GM21737 (cell line): Measurements from ENCODE around the gene IL31.

Source experiments
- ATAC-seq: cut with Tn5 transposase; IDR thresholded peaks from one replicate; pipeline ENCODE4 v1.9.1; 2021; ENCODE audit warnings: mild to moderate bottlenecking, moderate library complexity; ENCODE audit not compliant: unreplicated experiment

Gene IL31

DNA sequence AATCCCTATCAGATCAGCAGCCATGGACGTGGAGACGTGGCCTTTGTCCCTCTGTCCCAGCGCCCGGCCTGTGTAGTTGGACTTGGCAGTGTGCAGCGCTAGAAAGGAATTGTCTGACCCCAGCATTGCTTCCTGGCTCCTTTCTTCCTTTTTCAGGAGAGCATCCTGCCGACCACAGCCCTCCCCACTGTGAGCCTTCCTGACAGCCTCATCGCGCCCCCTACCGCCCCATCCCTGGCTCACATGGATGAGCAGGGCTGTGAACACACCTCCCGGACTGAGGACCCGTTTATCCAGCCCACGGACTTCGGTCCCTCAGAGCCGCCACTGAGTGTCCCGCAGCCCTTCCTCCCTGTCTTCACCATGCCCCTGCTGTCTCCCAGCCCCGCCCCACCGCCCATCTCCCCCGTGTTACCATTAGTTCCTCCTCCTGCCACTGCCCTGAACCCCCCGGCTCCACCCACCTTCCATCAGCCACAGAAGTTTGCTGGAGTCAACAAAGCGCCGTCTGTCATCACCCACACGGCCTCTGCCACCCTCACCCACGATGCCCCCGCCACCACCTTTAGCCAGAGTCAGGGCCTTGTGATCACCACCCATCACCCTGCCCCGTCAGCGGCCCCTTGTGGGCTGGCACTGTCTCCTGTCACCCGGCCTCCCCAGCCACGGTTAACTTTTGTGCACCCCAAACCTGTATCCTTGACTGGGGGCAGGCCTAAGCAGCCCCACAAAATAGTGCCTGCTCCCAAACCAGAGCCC lies 40.6 kb downstream of the IL31 start:
- no peak for ATAC-seq

DNA sequence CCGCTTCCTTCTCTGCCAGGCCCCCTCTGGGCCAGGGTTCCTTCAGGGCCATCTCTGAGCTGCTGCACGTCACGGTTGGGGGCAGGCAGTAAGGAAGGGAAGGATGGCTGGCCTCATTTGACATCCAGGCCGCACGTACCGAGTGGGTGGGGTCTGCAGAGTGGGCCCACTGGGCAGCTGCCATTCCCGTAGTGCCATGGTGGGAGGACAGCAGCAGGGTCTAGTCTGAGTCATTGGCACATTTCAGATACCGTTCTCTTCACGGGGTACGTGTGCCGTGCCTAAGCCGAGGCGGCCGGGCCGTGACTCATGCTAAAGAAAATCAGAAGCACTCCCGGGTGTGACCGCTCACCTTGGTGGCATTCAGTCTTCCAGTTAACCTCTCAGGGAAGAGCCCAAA lies 43.9 kb downstream of the IL31 start:
- no peak for ATAC-seq

- ATAC-seq, result no peak
These were observed 44.9 kb downstream of the IL31 start for GRCh38 chr12:122129131-122129530.

- no peak for ATAC-seq
These were observed 45.5 kb downstream of the IL31 start for GRCh38 chr12:122128481-122128880.

GRCh38 chr12:122127839-122128238 lies 46.2 kb downstream of the IL31 start:
- no peak for ATAC-seq

DNA sequence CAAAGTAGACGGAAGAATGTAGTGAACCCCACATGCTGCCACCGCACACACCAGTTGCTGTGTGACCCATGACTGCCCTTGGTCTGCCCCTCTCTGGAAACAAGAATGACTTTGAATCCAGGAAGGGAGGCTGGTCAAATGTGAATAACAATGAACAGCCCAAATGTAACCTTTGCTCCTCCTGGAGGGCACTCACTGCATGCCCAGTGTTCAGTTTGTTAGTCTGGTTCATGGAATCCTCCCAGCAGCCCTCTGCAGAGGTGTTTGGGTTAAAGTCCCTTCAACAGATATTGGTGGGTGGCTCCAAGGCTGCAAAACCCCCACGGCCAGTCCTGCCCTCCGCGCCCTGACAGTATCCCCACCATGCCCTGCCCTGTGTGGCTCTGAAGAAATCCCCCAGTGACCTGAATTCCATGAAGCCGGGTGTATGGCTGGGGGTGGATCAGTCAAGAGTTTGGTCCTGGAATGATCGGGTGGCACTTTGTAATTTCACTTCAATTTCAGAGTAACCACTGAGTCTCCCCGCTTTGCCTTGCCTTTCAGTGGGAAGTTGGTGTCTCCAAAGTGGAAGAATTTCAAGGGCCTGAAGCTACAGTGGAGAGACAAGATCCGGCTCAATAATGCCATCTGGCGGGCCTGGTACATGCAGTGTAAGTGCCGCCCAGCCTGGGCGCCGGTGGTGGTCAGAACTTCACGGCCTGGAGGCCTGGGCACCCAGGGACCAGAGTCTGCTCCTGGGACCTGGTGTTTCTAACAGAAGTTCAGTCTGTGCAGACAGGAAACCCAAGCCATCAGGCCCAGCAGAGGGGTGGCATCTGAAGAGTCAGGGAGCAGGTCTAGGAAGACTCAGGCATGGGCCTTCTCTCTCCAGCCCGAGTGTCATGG lies 47.1 kb downstream of the IL31 start:
- ATAC-seq, result no peak

- ATAC-seq, result no peak
These were observed 47.7 kb downstream of the IL31 start for GRCh38 chr12:122126342-122126635.

DNA sequence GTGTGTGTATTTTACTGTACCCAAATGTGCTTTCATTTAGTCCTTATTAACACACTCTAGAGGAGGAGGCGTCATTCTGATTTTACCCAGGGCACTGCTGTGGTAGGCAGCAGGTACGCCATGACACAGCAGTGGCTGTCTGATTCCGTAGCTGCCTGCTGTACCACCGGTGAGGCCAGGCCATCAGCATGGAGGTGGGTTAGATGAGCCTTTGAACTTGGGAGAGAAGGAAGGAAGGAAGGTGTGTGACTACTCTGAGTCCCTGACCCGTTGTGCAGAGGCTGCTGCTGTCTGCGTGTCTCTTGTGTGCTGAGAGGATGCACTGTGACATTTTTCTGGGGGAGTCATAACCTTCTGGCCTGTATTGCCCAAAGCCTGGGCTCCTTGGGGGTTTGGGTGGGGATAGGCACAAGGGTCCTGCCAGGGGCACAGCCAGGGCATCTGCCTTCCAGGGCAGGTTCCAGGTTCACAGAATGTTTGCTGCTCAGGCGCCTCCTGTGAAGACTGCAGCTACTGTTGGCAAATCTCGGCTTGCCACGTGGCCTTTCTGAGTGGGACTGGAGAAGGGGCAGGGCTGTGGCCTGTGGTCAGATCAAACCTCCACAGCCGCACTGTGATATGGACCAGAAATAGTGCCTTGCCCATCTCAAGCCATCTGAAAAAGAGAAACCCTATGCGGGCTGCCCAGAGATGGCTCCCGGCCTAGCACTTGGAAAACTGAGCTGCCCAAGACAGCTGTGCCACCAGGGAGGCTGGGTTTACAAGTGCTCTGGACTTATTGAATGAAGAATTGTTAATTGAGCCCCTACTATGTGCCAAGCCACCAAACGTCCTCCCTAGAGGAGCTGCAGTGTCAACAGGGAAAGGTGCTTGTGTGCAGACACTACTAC lies 48.3 kb downstream of the IL31 start:
- no peak for ATAC-seq

DNA sequence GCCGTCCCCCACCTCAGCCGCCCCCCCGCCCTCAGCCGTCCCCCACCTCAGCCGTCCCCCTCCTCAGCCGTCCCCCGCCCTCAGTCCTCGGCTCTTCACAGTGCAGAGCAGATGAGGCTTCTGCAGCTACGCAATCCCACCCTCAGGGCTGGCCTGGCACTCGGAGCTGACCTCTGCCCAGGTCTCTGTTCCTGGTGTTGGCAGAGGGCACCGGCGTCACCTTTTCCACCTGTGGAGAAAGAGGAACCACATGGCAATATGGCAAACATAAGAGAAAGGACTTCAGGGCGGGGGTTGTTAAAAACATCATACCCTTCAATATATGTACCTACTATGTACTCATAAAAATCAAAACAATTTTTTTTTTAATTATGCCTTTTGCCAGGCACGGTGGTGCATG lies 49.7 kb downstream of the IL31 start:
- no peak for ATAC-seq

- ATAC-seq, result no peak
These were observed 50.3 kb downstream of the IL31 start for GRCh38 chr12:122123761-122124145.

- no peak for ATAC-seq
These were observed 50.8 kb downstream of the IL31 start for GRCh38 chr12:122123051-122123760.
